GM21825 (cell line): ENCODE measurements around the gene MAOA.
"Not testable (repeated sequence)": the region's sequence is repeated elsewhere in the genome, so short reads cannot be mapped to it uniquely, and the experiment has no call there.

Source experiments
- ATAC-seq: cut with Tn5 transposase; IDR thresholded peaks from one replicate; pipeline ENCODE4 v1.9.1; 2021; ENCODE audit warnings: mild to moderate bottlenecking, moderate library complexity; ENCODE audit not compliant: unreplicated experiment

Gene MAOA

GRCh38 chrX:43656005-43656494, at the start of gene MAOA:
Gene MAOA, plus strand, starts transcription at chrX:43656299. Its CDS starts 43 bp downstream, at chrX:43656342.
- no peak for ATAC-seq

- ATAC-seq: no peak
Measured at GRCh38 chrX:43612400-43612799, 43.7 kb upstream of the MAOA start.

- ATAC-seq: no peak
Measured at GRCh38 chrX:43615660-43616059, 40.4 kb upstream of the MAOA start.

GRCh38 chrX:43618366-43619205, 37.5 kb upstream of the MAOA start:
- no peak for ATAC-seq

GRCh38 chrX:43619861-43620260, 36.2 kb upstream of the MAOA start:
- not testable (repeated sequence) for ATAC-seq

GRCh38 chrX:43627147-43627546, 29.0 kb upstream of the MAOA start:
- no peak for ATAC-seq

- ATAC-seq: no peak
Measured at GRCh38 chrX:43627669-43628068, 28.4 kb upstream of the MAOA start.

- ATAC-seq: no peak
Measured at GRCh38 chrX:43629229-43629628, 26.9 kb upstream of the MAOA start.

- ATAC-seq: no peak
Measured at GRCh38 chrX:43631841-43632240, 24.3 kb upstream of the MAOA start.

- ATAC-seq: no peak
Measured at GRCh38 chrX:43633081-43633480, 23.0 kb upstream of the MAOA start.

GRCh38 chrX:43633757-43634156, 22.3 kb upstream of the MAOA start:
- ATAC-seq: no peak

GRCh38 chrX:43640482-43640881, 15.6 kb upstream of the MAOA start:
- no peak for ATAC-seq

- ATAC-seq: no peak
Measured at GRCh38 chrX:43641691-43642090, 14.4 kb upstream of the MAOA start.

GRCh38 chrX:43643201-43643600, 12.9 kb upstream of the MAOA start:
- no peak for ATAC-seq

- ATAC-seq: no peak
Measured at GRCh38 chrX:43643662-43644061, 12.4 kb upstream of the MAOA start.

GRCh38 chrX:43644124-43644701, 11.9 kb upstream of the MAOA start:
- ATAC-seq: no peak

- no peak for ATAC-seq
Measured at GRCh38 chrX:43646800-43647199, 9.3 kb upstream of the MAOA start.

GRCh38 chrX:43654431-43655150, 1.5 kb upstream of the MAOA start:
- peak; percentile 94 for ATAC-seq

- no peak for ATAC-seq
Measured at GRCh38 chrX:43655151-43656004, 721 bp upstream of the MAOA start.

GRCh38 chrX:43657671-43658070, 1.6 kb downstream of the MAOA start:
- no peak for ATAC-seq
